HEK293 (cell line): ENCODE results near the gene TASOR2.

Source experiments
- EGR2 ChIP-seq: fragments of 450-650 bp; formaldehyde crosslinking; IDR thresholded peaks from 2 replicates; pipeline ENCODE4 v1.5.1; 2016; ENCODE audit warnings: low read depth, missing biosample characterization, missing genetic modification characterization
- GLI2 ChIP-seq: fragments of 450-650 bp; formaldehyde crosslinking; IDR thresholded peaks from 2 replicates; pipeline ENCODE4; 2017; ENCODE audit warnings: missing biosample characterization, missing genetic modification characterization, low read depth, borderline replicate concordance
- PBX3 ChIP-seq: sonication (generic); formaldehyde crosslinking; IDR thresholded peaks from 2 replicates; pipeline ENCODE4 v1.8.1; 2022; ENCODE audit warnings: mild to moderate bottlenecking, moderate library complexity, missing genetic modification reagents
- PRDM10 ChIP-seq: fragments of 450-650 bp; formaldehyde crosslinking; IDR thresholded peaks from 2 replicates; pipeline ENCODE4 v1.5.1; 2016; ENCODE audit warnings: missing biosample characterization, missing genetic modification characterization
- PRDM2 ChIP-seq: fragments of 450-650 bp; formaldehyde crosslinking; IDR thresholded peaks from 2 replicates; pipeline ENCODE4 v1.5.1; 2016; ENCODE audit warnings: missing biosample characterization, missing genetic modification characterization, borderline replicate concordance
- SCRT1 ChIP-seq: fragments of 450-650 bp; formaldehyde crosslinking; IDR thresholded peaks from 2 replicates; pipeline ENCODE4 v1.5.1; 2016; ENCODE audit warnings: missing biosample characterization, missing genetic modification characterization, borderline replicate concordance
- SP7 ChIP-seq: fragments of 450-650 bp; formaldehyde crosslinking; IDR thresholded peaks from 2 replicates; pipeline ENCODE4 v1.5.1; 2016; ENCODE audit warnings: missing biosample characterization, missing genetic modification characterization
- ZFHX2 ChIP-seq: fragments of 450-650 bp; formaldehyde crosslinking; conservative IDR thresholded peaks from 2 replicates; pipeline ENCODE4 v1.5.1; 2016; ENCODE audit warnings: missing biosample characterization, missing genetic modification characterization
- ZNF10 ChIP-seq: fragments of 450-650 bp; formaldehyde crosslinking; IDR thresholded peaks from 2 replicates; pipeline ENCODE4 v1.5.1; 2017; ENCODE audit warnings: missing biosample characterization, missing genetic modification characterization
- ZNF133 ChIP-seq: fragments of 450-650 bp; formaldehyde crosslinking; IDR thresholded peaks from 2 replicates; pipeline ENCODE4 v1.5.1; 2016; ENCODE audit warnings: missing biosample characterization, missing genetic modification characterization
- ZNF280C ChIP-seq: fragments of 450-650 bp; formaldehyde crosslinking; IDR thresholded peaks from 2 replicates; pipeline ENCODE4 v1.5.1; 2016; ENCODE audit warnings: missing biosample characterization, missing genetic modification characterization
- ZNF335 ChIP-seq: fragments of 450-650 bp; formaldehyde crosslinking; conservative IDR thresholded peaks from 2 replicates; pipeline ENCODE4 v1.5.1; 2016; ENCODE audit warnings: missing biosample characterization, missing genetic modification characterization
- ZNF366 ChIP-seq: fragments of 450-650 bp; formaldehyde crosslinking; conservative IDR thresholded peaks from 2 replicates; pipeline ENCODE4 v1.5.1; 2016; ENCODE audit warnings: missing biosample characterization, missing genetic modification characterization
- ZNF518A ChIP-seq: fragments of 450-650 bp; formaldehyde crosslinking; conservative IDR thresholded peaks from 2 replicates; pipeline ENCODE4 v1.5.1; 2016; ENCODE audit warnings: low read depth, missing biosample characterization, missing genetic modification characterization
- ZNF558 ChIP-seq: fragments of 450-650 bp; formaldehyde crosslinking; IDR thresholded peaks from 2 replicates; pipeline ENCODE4 v1.5.1; 2016; ENCODE audit warnings: missing biosample characterization, missing genetic modification characterization
- ZNF624 ChIP-seq: fragments of 450-650 bp; formaldehyde crosslinking; IDR thresholded peaks from 2 replicates; pipeline ENCODE4 v1.5.1; 2017; ENCODE audit warnings: missing biosample characterization, missing genetic modification characterization
- ZNF660 ChIP-seq: fragments of 450-650 bp; IDR thresholded peaks from 2 replicates; pipeline ENCODE4 v1.5.1; 2018; ENCODE audit warnings: missing biosample characterization, mild to moderate bottlenecking, missing genetic modification characterization
- ZNF692 ChIP-seq: fragments of 450-650 bp; formaldehyde crosslinking; IDR thresholded peaks from 2 replicates; pipeline ENCODE4 v1.5.1; 2016; ENCODE audit warnings: missing biosample characterization, missing genetic modification characterization
- ZNF76 ChIP-seq: fragments of 450-650 bp; formaldehyde crosslinking; IDR thresholded peaks from 2 replicates; pipeline ENCODE4; 2016; ENCODE audit warnings: low read depth, missing biosample characterization, missing genetic modification characterization, borderline replicate concordance

TASOR2 gene

GRCh38 chr10:5684318-5684970 is at the start of gene TASOR2 (continued):
- no peak for TF ChIP-seq EGR2 (tag by site-specific recombination)
- no peak for TF ChIP-seq ZNF558 (tag by site-specific recombination)
- no peak for TF ChIP-seq SCRT1 (tag by site-specific recombination)
- peak; percentile 64 for TF ChIP-seq SP7 (tag by site-specific recombination)
- no peak for TF ChIP-seq GLI2 (tag by site-specific recombination)
- peak; percentile 90 for TF ChIP-seq ZNF366 (tag by site-specific recombination)
- no peak for TF ChIP-seq PRDM2 (tag by site-specific recombination)
- peak; percentile 60 for TF ChIP-seq ZFHX2 (tag by site-specific recombination)
- TF ChIP-seq ZNF692 (tag by site-specific recombination), result peak; percentile 81
- TF ChIP-seq ZNF335 (tag by site-specific recombination), result peak; percentile 81
- peak; percentile 99 for TF ChIP-seq ZNF10 (tag by site-specific recombination)
- no peak for TF ChIP-seq ZNF280C (tag by site-specific recombination)
- TF ChIP-seq ZNF660 (tag by site-specific recombination), result peak; percentile 60
- TF ChIP-seq ZNF133, result no peak
- no peak for TF ChIP-seq ZNF624 (tag by site-specific recombination)
- peak; percentile 76 for TF ChIP-seq PRDM10 (tag by site-specific recombination)
- TF ChIP-seq ZNF76, result peak; percentile 51; the same call in 1 of the 2 replicates
- peak; percentile 93 for TF ChIP-seq ZNF518A (tag by site-specific recombination)
- peak; percentile 16; the same call in 1 of the 2 replicates for TF ChIP-seq PBX3
